ENCODE measurements around the gene CIDEA. TPM values are rescaled to one million over a fixed set of nuclear protein-coding genes. Genes with fewer than 3 reads are reported as not detected.

The CIDEA gene
- total RNA-seq, 2 donors from 2014 or later = not detected

GRCh38 chr18:12290086-12290485 lies 35.9 kb downstream of the CIDEA start:
- H3K9me3 ChIP-seq = no peaks in the 10 kb centered on the region
- DNase-seq (ENCODE audit: low spot score) (no peak), ATAC-seq (ENCODE audit: insufficient number of reproducible peaks, low FRiP score, low read depth) (no peak)
- H3K27ac ChIP-seq = no peak overlapping the region
- H3K36me3 ChIP-seq = no peaks in the 10 kb centered on the region
- H3K4me3 ChIP-seq = no peak overlapping the region
- no peaks in the 10 kb centered on the region for H3K27me3 ChIP-seq (replicated peaks; ENCODE audit: insufficient read depth)
- H3K4me1 ChIP-seq (ENCODE audit: control insufficient read depth in 1 of 2, low read depth in 2 of 2) = peaks cover 4 to 24% of the 10 kb centered on the region in 2 donors
- TF ChIP-seq CTCF (IDR thresholded peaks at IDR 0.05) = no peak

- Histone ChIP-seq H3K36me3 (no peaks in the 10 kb centered on the region), H3K27ac (no peak overlapping the region), H3K4me1 (ENCODE audit: control insufficient read depth in 1 of 2, low read depth in 2 of 2) (peaks cover 4 to 24% of the 10 kb centered on the region in 2 donors), H3K4me3 (no peak overlapping the region), H3K27me3 (replicated peaks; ENCODE audit: insufficient read depth) (no peaks in the 10 kb centered on the region), H3K9me3 (no peaks in the 10 kb centered on the region)
- DNase-seq (ENCODE audit: low spot score) (no peak), ATAC-seq (ENCODE audit: insufficient number of reproducible peaks, low FRiP score, low read depth) (no peak)
- no peak for TF ChIP-seq CTCF (IDR thresholded peaks at IDR 0.05)
These were observed 37.0 kb downstream of the CIDEA start for GRCh38 chr18:12291161-12291560.

- no peak for TF ChIP-seq CTCF (IDR thresholded peaks at IDR 0.05)
- H3K4me3 ChIP-seq = no peak overlapping the region
- DNase-seq (ENCODE audit: low spot score) (no peak), ATAC-seq (ENCODE audit: insufficient number of reproducible peaks, low FRiP score, low read depth) (no peak)
- H3K9me3 ChIP-seq = no peaks in the 10 kb centered on the region
- H3K27me3 ChIP-seq (replicated peaks; ENCODE audit: insufficient read depth) = no peaks in the 10 kb centered on the region
- H3K36me3 ChIP-seq = no peaks in the 10 kb centered on the region
- no peak overlapping the region for H3K27ac ChIP-seq
- peaks cover 4 to 24% of the 10 kb centered on the region in 2 donors for H3K4me1 ChIP-seq (ENCODE audit: control insufficient read depth in 1 of 2, low read depth in 2 of 2)
These were observed 37.5 kb downstream of the CIDEA start for GRCh38 chr18:12291690-12292089.

- H3K4me1 ChIP-seq (ENCODE audit: control insufficient read depth in 1 of 2, low read depth in 2 of 2) = peaks cover 2 to 11% of the 10 kb centered on the region in 2 donors
- H3K27me3 ChIP-seq (replicated peaks; ENCODE audit: insufficient read depth) = no peaks in the 10 kb centered on the region
- H3K9me3 ChIP-seq = no peaks in the 10 kb centered on the region
- ATAC-seq (ENCODE audit: insufficient number of reproducible peaks, low FRiP score, low read depth) = no peak
- no peak for TF ChIP-seq CTCF (IDR thresholded peaks at IDR 0.05)
- no peak for DNase-seq (ENCODE audit: low spot score)
- no peak overlapping the region for H3K4me3 ChIP-seq
- no peak overlapping the region for H3K27ac ChIP-seq
- H3K36me3 ChIP-seq = no peaks in the 10 kb centered on the region
These were observed 39.7 kb downstream of the CIDEA start for GRCh38 chr18:12293831-12294230.

- no peaks in the 10 kb centered on the region for H3K9me3 ChIP-seq
- TF ChIP-seq CTCF (IDR thresholded peaks at IDR 0.05) = no peak
- no peak for ATAC-seq (ENCODE audit: insufficient number of reproducible peaks, low FRiP score, low read depth)
- H3K36me3 ChIP-seq = no peaks in the 10 kb centered on the region
- no peak overlapping the region for H3K27ac ChIP-seq
- no peaks in the 10 kb centered on the region for H3K4me1 ChIP-seq (ENCODE audit: control insufficient read depth in 1 of 2, low read depth in 2 of 2)
- DNase-seq (ENCODE audit: low spot score) = no peak
- no peaks in the 10 kb centered on the region for H3K27me3 ChIP-seq (replicated peaks; ENCODE audit: insufficient read depth)
- no peak overlapping the region for H3K4me3 ChIP-seq
These were observed 41.4 kb downstream of the CIDEA start for GRCh38 chr18:12295389-12296086.

All from thoracic aorta (tissue), 2 donors.